CD4-positive, alpha-beta T cell treated with Interleukin-17A for 1 hour (primary cell): ENCODE measurements around the gene FDX1.

Source experiments
- DNase-seq: peaks from one replicate; pipeline ENCODE4 v3.0.0-alpha.2; 2020

FDX1 gene

GRCh38 chr11:110513846-110514437 lies 84.2 kb downstream of the FDX1 start:
- DNase-seq = no peak
